ENCODE measurements around the gene ATG7.

ATG7 gene

GRCh38 chr3:11238880-11239279 is 33.3 kb upstream of the ATG7 start:
- Histone ChIP-seq H3K36me3 (ENCODE audit: control insufficient read depth, insufficient read depth, low read length) (no peaks in the 10 kb centered on the region), H3K9me3 (ENCODE audit: control insufficient read depth, low read length) (no peaks in the 10 kb centered on the region), H3K4me1 (ENCODE audit: control insufficient read depth, insufficient read depth, low read length) (no peaks in the 10 kb centered on the region), H3K4me3 (ENCODE audit: insufficient read depth, low read depth, low read length) (no peak overlapping the region), H3K27ac (ENCODE audit: insufficient read depth, low read depth, low read length, poor library complexity, severe bottlenecking) (no peak overlapping the region), H3K27me3 (ENCODE audit: control insufficient read depth, insufficient read depth, low read length, poor library complexity, severe bottlenecking) (no peaks in the 10 kb centered on the region)
- WGBS, 2 experiments, result 90 to 91% methylated on average over 1 of the region's 1 CpG

GRCh38 chr3:11239796-11240195 is 32.4 kb upstream of the ATG7 start:
- 71 to 74% methylated on average over 1 of the region's 1 CpG for WGBS, 2 experiments
- no peaks in the 10 kb centered on the region for H3K27me3 ChIP-seq (ENCODE audit: control insufficient read depth, insufficient read depth, low read length, poor library complexity, severe bottlenecking)
- H3K9me3 ChIP-seq (ENCODE audit: control insufficient read depth, low read length), result no peaks in the 10 kb centered on the region
- H3K27ac ChIP-seq (ENCODE audit: insufficient read depth, low read depth, low read length, poor library complexity, severe bottlenecking), result no peak overlapping the region
- no peaks in the 10 kb centered on the region for H3K36me3 ChIP-seq (ENCODE audit: control insufficient read depth, insufficient read depth, low read length)
- no peaks in the 10 kb centered on the region for H3K4me1 ChIP-seq (ENCODE audit: control insufficient read depth, insufficient read depth, low read length)
- no peak overlapping the region for H3K4me3 ChIP-seq (ENCODE audit: insufficient read depth, low read depth, low read length)

GRCh38 chr3:11240496-11240895 is 31.7 kb upstream of the ATG7 start:
- H3K27me3 ChIP-seq (ENCODE audit: control insufficient read depth, insufficient read depth, low read length, poor library complexity, severe bottlenecking), result no peaks in the 10 kb centered on the region
- no peak overlapping the region for H3K27ac ChIP-seq (ENCODE audit: insufficient read depth, low read depth, low read length, poor library complexity, severe bottlenecking)
- no peaks in the 10 kb centered on the region for H3K9me3 ChIP-seq (ENCODE audit: control insufficient read depth, low read length)
- no peak overlapping the region for H3K4me3 ChIP-seq (ENCODE audit: insufficient read depth, low read depth, low read length)
- H3K36me3 ChIP-seq (ENCODE audit: control insufficient read depth, insufficient read depth, low read length), result no peaks in the 10 kb centered on the region
- no peaks in the 10 kb centered on the region for H3K4me1 ChIP-seq (ENCODE audit: control insufficient read depth, insufficient read depth, low read length)
- 96 to 97% methylated on average over 1 of the region's 1 CpG for WGBS, 2 experiments

DNA sequence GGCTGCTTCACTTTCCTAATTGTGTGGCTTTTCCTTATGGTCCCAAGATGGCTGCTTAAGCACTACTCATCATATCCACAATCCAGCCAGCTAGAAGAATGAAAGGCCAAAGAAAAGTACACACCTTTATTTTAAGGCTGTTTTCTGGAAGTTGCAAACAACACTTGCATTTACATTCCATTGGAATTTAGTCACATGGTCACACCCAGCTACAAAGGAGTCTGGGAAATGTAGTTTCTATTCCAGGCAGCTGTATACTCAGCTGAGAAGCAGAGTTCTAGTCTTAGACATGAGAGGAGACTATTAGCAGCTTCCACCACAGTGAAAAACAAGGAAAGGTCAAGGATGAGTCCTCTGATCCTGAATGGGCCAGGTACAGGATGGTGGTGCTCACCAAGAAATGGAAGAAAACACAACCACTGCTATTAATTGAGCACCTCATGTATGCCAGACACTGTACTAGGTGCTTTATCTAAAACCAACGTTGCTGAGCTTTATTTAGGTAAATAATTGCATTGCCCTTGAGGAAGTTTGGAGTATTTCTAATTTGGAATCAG is 28.0 kb upstream of the ATG7 start:
- H3K27me3 ChIP-seq (ENCODE audit: control insufficient read depth, insufficient read depth, low read length, poor library complexity, severe bottlenecking), result no peaks in the 10 kb centered on the region
- no peaks in the 10 kb centered on the region for H3K36me3 ChIP-seq (ENCODE audit: control insufficient read depth, insufficient read depth, low read length)
- no peak overlapping the region for H3K27ac ChIP-seq (ENCODE audit: insufficient read depth, low read depth, low read length, poor library complexity, severe bottlenecking)
- no peak overlapping the region for H3K4me3 ChIP-seq (ENCODE audit: insufficient read depth, low read depth, low read length)
- H3K9me3 ChIP-seq (ENCODE audit: control insufficient read depth, low read length), result no peaks in the 10 kb centered on the region
- WGBS, 2 experiments, result 87 to 100% methylated on average over 1 of the region's 1 CpG
- no peaks in the 10 kb centered on the region for H3K4me1 ChIP-seq (ENCODE audit: control insufficient read depth, insufficient read depth, low read length)

- Histone ChIP-seq H3K4me1 (ENCODE audit: control insufficient read depth, insufficient read depth, low read length) (no peaks in the 10 kb centered on the region), H3K9me3 (ENCODE audit: control insufficient read depth, low read length) (no peaks in the 10 kb centered on the region), H3K36me3 (ENCODE audit: control insufficient read depth, insufficient read depth, low read length) (no peaks in the 10 kb centered on the region), H3K27me3 (ENCODE audit: control insufficient read depth, insufficient read depth, low read length, poor library complexity, severe bottlenecking) (no peaks in the 10 kb centered on the region), H3K4me3 (ENCODE audit: insufficient read depth, low read depth, low read length) (no peak overlapping the region), H3K27ac (ENCODE audit: insufficient read depth, low read depth, low read length, poor library complexity, severe bottlenecking) (no peak overlapping the region)
- 90 to 92% methylated on average over 8 of the region's 8 CpGs for WGBS, 2 experiments
Observed at GRCh38 chr3:11245276-11245675, 26.9 kb upstream of the ATG7 start.

- H3K9me3 ChIP-seq (ENCODE audit: control insufficient read depth, low read length), result no peaks in the 10 kb centered on the region
- no peaks in the 10 kb centered on the region for H3K27me3 ChIP-seq (ENCODE audit: control insufficient read depth, insufficient read depth, low read length, poor library complexity, severe bottlenecking)
- H3K4me3 ChIP-seq (ENCODE audit: insufficient read depth, low read depth, low read length), result no peak overlapping the region
- WGBS, 2 experiments, result 92 to 93% methylated on average over 6 of the region's 6 CpGs
- H3K27ac ChIP-seq (ENCODE audit: insufficient read depth, low read depth, low read length, poor library complexity, severe bottlenecking), result no peak overlapping the region
- no peaks in the 10 kb centered on the region for H3K36me3 ChIP-seq (ENCODE audit: control insufficient read depth, insufficient read depth, low read length)
- no peaks in the 10 kb centered on the region for H3K4me1 ChIP-seq (ENCODE audit: control insufficient read depth, insufficient read depth, low read length)
Observed at GRCh38 chr3:11245827-11246662, 26.2 kb upstream of the ATG7 start.

GRCh38 chr3:11246663-11246970 is 25.6 kb upstream of the ATG7 start:
- H3K4me3 ChIP-seq (ENCODE audit: insufficient read depth, low read depth, low read length), result no peak overlapping the region
- WGBS, 2 experiments, result 86 to 100% methylated on average over 1 to 2 of the region's 2 CpGs
- H3K9me3 ChIP-seq (ENCODE audit: control insufficient read depth, low read length), result no peaks in the 10 kb centered on the region
- no peak overlapping the region for H3K27ac ChIP-seq (ENCODE audit: insufficient read depth, low read depth, low read length, poor library complexity, severe bottlenecking)
- H3K4me1 ChIP-seq (ENCODE audit: control insufficient read depth, insufficient read depth, low read length), result no peaks in the 10 kb centered on the region
- H3K27me3 ChIP-seq (ENCODE audit: control insufficient read depth, insufficient read depth, low read length, poor library complexity, severe bottlenecking), result no peaks in the 10 kb centered on the region
- no peaks in the 10 kb centered on the region for H3K36me3 ChIP-seq (ENCODE audit: control insufficient read depth, insufficient read depth, low read length)

DNA sequence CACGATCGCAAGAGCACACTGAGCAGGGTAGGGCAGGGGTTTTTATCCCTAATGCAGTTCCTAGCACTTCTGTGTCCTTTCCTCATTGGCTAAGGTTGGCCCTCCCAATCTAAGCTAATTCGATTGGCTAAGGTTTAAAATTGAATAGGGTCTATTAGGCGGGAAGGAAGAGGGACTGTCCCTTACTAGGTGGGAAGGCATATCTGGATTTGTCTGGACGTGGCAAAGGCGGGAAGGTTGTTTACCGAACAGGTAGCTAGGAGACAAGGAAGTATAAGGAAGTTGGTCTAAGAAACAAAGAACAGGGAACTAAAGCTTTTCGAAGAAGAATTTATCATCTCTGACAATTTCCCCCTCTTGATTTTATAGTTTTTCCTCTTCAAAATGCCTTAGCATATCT is 24.8 kb upstream of the ATG7 start:
- H3K27ac ChIP-seq (ENCODE audit: insufficient read depth, low read depth, low read length, poor library complexity, severe bottlenecking), result no peak overlapping the region
- H3K9me3 ChIP-seq (ENCODE audit: control insufficient read depth, low read length), result no peaks in the 10 kb centered on the region
- no peak overlapping the region for H3K4me3 ChIP-seq (ENCODE audit: insufficient read depth, low read depth, low read length)
- WGBS, 2 experiments, result 90 to 94% methylated on average over 7 of the region's 8 CpGs
- H3K27me3 ChIP-seq (ENCODE audit: control insufficient read depth, insufficient read depth, low read length, poor library complexity, severe bottlenecking), result no peaks in the 10 kb centered on the region
- no peaks in the 10 kb centered on the region for H3K4me1 ChIP-seq (ENCODE audit: control insufficient read depth, insufficient read depth, low read length)
- no peaks in the 10 kb centered on the region for H3K36me3 ChIP-seq (ENCODE audit: control insufficient read depth, insufficient read depth, low read length)

DNA sequence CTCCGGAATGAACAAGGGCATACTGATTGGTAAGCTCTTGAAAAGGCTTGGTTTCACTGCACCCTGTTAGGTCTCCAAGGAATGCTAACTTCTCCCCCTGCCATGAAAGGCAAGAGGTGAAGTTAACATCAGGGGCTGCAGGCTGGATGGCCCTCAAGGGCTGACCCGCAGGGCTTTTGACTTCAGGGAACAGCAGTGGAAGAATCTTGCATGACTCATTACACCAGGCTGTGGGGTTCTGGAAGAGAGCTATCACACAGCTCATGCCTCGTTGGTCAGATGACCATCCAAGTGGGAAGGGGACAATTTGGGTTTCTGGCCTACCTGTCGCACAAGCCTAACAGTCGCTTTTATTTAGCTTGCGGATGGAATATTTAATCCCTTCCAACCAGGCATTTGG is 23.6 kb upstream of the ATG7 start:
- WGBS, 2 experiments, result 91 to 92% methylated on average over 6 of the region's 6 CpGs
- H3K27me3 ChIP-seq (ENCODE audit: control insufficient read depth, insufficient read depth, low read length, poor library complexity, severe bottlenecking), result no peaks in the 10 kb centered on the region
- H3K36me3 ChIP-seq (ENCODE audit: control insufficient read depth, insufficient read depth, low read length), result no peaks in the 10 kb centered on the region
- no peaks in the 10 kb centered on the region for H3K4me1 ChIP-seq (ENCODE audit: control insufficient read depth, insufficient read depth, low read length)
- no peak overlapping the region for H3K4me3 ChIP-seq (ENCODE audit: insufficient read depth, low read depth, low read length)
- no peak overlapping the region for H3K27ac ChIP-seq (ENCODE audit: insufficient read depth, low read depth, low read length, poor library complexity, severe bottlenecking)
- H3K9me3 ChIP-seq (ENCODE audit: control insufficient read depth, low read length), result no peaks in the 10 kb centered on the region

- Histone ChIP-seq H3K27me3 (ENCODE audit: control insufficient read depth, insufficient read depth, low read length, poor library complexity, severe bottlenecking) (no peaks in the 10 kb centered on the region), H3K27ac (ENCODE audit: insufficient read depth, low read depth, low read length, poor library complexity, severe bottlenecking) (no peak overlapping the region), H3K9me3 (ENCODE audit: control insufficient read depth, low read length) (no peaks in the 10 kb centered on the region), H3K4me1 (ENCODE audit: control insufficient read depth, insufficient read depth, low read length) (no peaks in the 10 kb centered on the region), H3K36me3 (ENCODE audit: control insufficient read depth, insufficient read depth, low read length) (no peaks in the 10 kb centered on the region), H3K4me3 (ENCODE audit: insufficient read depth, low read depth, low read length) (no peak overlapping the region)
- WGBS, 2 experiments, result 77 to 84% methylated on average over 10 of the region's 10 CpGs
Observed at GRCh38 chr3:11250902-11251806, 21.0 kb upstream of the ATG7 start.
